HepG2 (cell line): Measurements from ENCODE around the gene SH3D21. TPM values are rescaled to one million over a fixed set of nuclear protein-coding genes. Genes with fewer than 3 reads are reported as not detected.
A peak's percentile ranks its signal among the peaks of the same experiment; 100 is the strongest.

Source experiments
- ATF1 ChIP-seq: IDR thresholded peaks from 2 replicates; pipeline ENCODE4 v1.6.1; 2016; ENCODE audit warnings: mild to moderate bottlenecking, control low read depth
- ATF7-NPFF ChIP-seq: sonication (generic); formaldehyde crosslinking; IDR thresholded peaks from 2 replicates; pipeline ENCODE4 v1.8.1; 2023; ENCODE audit warnings: mild to moderate bottlenecking, low read depth, missing genetic modification reagents, moderate library complexity
- HOXA7 ChIP-seq: sonication (generic); formaldehyde crosslinking; IDR thresholded peaks from 2 replicates; pipeline ENCODE4 v1.8.1; 2022; ENCODE audit warnings: mild to moderate bottlenecking, missing genetic modification reagents, moderate library complexity
- JUNB ChIP-seq: sonication (generic); formaldehyde crosslinking; IDR thresholded peaks from 2 replicates; pipeline ENCODE4 v1.8.0; 2022; ENCODE audit warnings: missing genetic modification reagents, mild to moderate bottlenecking, borderline replicate concordance
- MAF1 ChIP-seq: sonication (generic); formaldehyde crosslinking; IDR thresholded peaks from 2 replicates; pipeline ENCODE4 v1.5.0; 2020; ENCODE audit warnings: missing genetic modification reagents, borderline replicate concordance
- MATR3 ChIP-seq: sonication (generic); formaldehyde crosslinking; IDR thresholded peaks from 2 replicates; pipeline ENCODE4 v1.4.0; 2020; ENCODE audit warnings: missing genetic modification reagents
- NFIB ChIP-seq: sonication (generic); formaldehyde crosslinking; IDR thresholded peaks from 2 replicates; pipeline ENCODE4 v1.9.0; 2021; ENCODE audit warnings: missing genetic modification reagents, mild to moderate bottlenecking, borderline replicate concordance
- PLRG1 ChIP-seq: fragments of 450-650 bp; conservative IDR thresholded peaks from 2 replicates; pipeline ENCODE4 v1.6.1; 2016
- RBM39 ChIP-seq: fragments of 200-400 bp; formaldehyde crosslinking; IDR thresholded peaks from one replicate; pipeline ENCODE4 v1.6.1; 2018; ENCODE audit warnings: antibody characterized with exemption, mild to moderate bottlenecking, low read depth, low read length; ENCODE audit not compliant: poor library complexity, severe bottlenecking
- SP140L ChIP-seq: sonication (generic); formaldehyde crosslinking; IDR thresholded peaks from 2 replicates; pipeline ENCODE4 v1.4.0; 2020; ENCODE audit warnings: missing genetic modification reagents, borderline replicate concordance
- TRIM22 ChIP-seq: fragments of 450-650 bp; IDR thresholded peaks from 2 replicates; pipeline ENCODE4 v1.6.1; 2017
- ZGPAT ChIP-seq: IDR thresholded peaks from 2 replicates; pipeline ENCODE4 v1.6.1; 2016; ENCODE audit warnings: mild to moderate bottlenecking
- ZNF367 ChIP-seq: sonication (generic); formaldehyde crosslinking; IDR thresholded peaks from 2 replicates; pipeline ENCODE4 v1.4.0; 2020; ENCODE audit warnings: missing genetic modification reagents, borderline replicate concordance
- ZNF501 ChIP-seq: sonication (generic); formaldehyde crosslinking; IDR thresholded peaks from 2 replicates; pipeline ENCODE4 v1.5.1; 2020; ENCODE audit warnings: mild to moderate bottlenecking, moderate library complexity, missing genetic modification reagents
- ZNF574 ChIP-seq: sonication (generic); formaldehyde crosslinking; IDR thresholded peaks from 2 replicates; pipeline ENCODE4 v1.4.0; 2020; ENCODE audit warnings: missing genetic modification reagents
- ZNF780A ChIP-seq: sonication (generic); formaldehyde crosslinking; IDR thresholded peaks from 2 replicates; pipeline ENCODE4 v1.8.0; 2022; ENCODE audit warnings: mild to moderate bottlenecking, missing genetic modification reagents, moderate library complexity
- polyA plus RNA-seq, 8 experiments: library from polyadenylated mRNA; depleted of rRNA in 3 of 8; stranded (reverse) in 7 of 8; unstranded in 1 of 8; fragments of >200 nt; fragmentation: Illumina TruSeq in 4 of 8; extraction: Trizol in 4 of 8; gene quantifications; 2 replicates each; pipeline versions ENCODE4 v1.2.1 to v1.2.3, GENCODE V29; 2011 to 2016; ENCODE audit warnings: low read depth in 4 of 8, missing spikeins in 1 of 8, mixed read lengths in 1 of 8; ENCODE audit not compliant: insufficient read depth in 1 of 8
- total RNA-seq, 5 experiments: library from RNA; depleted of rRNA; stranded (reverse); fragments of >200 nt; fragmentation: Illumina TruSeq; extraction: Trizol; gene quantifications; 2 replicates each; pipeline ENCODE4 v1.2.3, GENCODE V29; 2016; ENCODE audit warnings: low read depth in 1 of 5
- TF ChIP-seq, protein P1 (sequence below): sonication (generic); formaldehyde crosslinking; IDR thresholded peaks from 2 replicates; pipeline ENCODE4 v1.9.0; 2021; ENCODE audit warnings: missing genetic modification reagents, mild to moderate bottlenecking, borderline replicate concordance
- TF ChIP-seq, protein P2 (sequence below): sonication (generic); formaldehyde crosslinking; IDR thresholded peaks from 2 replicates; pipeline ENCODE4 v1.9.0; 2022; ENCODE audit warnings: low read depth, missing genetic modification reagents
- TF ChIP-seq, protein P3 (sequence below): sonication (generic); formaldehyde crosslinking; IDR thresholded peaks from 2 replicates; pipeline ENCODE4 v1.8.1; 2023; ENCODE audit warnings: mild to moderate bottlenecking, missing genetic modification reagents

Gene SH3D21
- total and polyA plus RNA-seq, 2 of the 13 experiments (the other 11 are each of a cell fraction or from before 2014, with no cell fraction given): 5.1 to 8.6 TPM

- TF ChIP-seq ZGPAT: peak; percentile 82
- TF ChIP-seq ZNF574 (CRISPR knock-in tag): peak; percentile 80
- no peak for TF ChIP-seq SP140L (CRISPR knock-in tag)
- TF ChIP-seq ATF7-NPFF (CRISPR knock-in tag): no peak; the same call in 1 of the 2 replicates
- TF ChIP-seq ZNF501: 0 out of 2 replicates have a peak, but pooled peaks have one; percentile 17
- TF ChIP-seq MATR3: no peak
- TF ChIP-seq ZNF780A (CRISPR knock-in tag): no peak
- TF ChIP-seq MAF1 (CRISPR knock-in tag): no peak
- TF ChIP-seq, protein P1, sequence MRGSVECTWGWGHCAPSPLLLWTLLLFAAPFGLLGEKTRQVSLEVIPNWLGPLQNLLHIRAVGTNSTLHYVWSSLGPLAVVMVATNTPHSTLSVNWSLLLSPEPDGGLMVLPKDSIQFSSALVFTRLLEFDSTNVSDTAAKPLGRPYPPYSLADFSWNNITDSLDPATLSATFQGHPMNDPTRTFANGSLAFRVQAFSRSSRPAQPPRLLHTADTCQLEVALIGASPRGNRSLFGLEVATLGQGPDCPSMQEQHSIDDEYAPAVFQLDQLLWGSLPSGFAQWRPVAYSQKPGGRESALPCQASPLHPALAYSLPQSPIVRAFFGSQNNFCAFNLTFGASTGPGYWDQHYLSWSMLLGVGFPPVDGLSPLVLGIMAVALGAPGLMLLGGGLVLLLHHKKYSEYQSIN (CRISPR knock-in tag): no peak
- TF ChIP-seq PLRG1: no peak
- no peak for TF ChIP-seq TRIM22
- TF ChIP-seq RBM39: peak; percentile 59
- TF ChIP-seq NFIB (CRISPR knock-in tag): no peak
- TF ChIP-seq, protein P2, sequence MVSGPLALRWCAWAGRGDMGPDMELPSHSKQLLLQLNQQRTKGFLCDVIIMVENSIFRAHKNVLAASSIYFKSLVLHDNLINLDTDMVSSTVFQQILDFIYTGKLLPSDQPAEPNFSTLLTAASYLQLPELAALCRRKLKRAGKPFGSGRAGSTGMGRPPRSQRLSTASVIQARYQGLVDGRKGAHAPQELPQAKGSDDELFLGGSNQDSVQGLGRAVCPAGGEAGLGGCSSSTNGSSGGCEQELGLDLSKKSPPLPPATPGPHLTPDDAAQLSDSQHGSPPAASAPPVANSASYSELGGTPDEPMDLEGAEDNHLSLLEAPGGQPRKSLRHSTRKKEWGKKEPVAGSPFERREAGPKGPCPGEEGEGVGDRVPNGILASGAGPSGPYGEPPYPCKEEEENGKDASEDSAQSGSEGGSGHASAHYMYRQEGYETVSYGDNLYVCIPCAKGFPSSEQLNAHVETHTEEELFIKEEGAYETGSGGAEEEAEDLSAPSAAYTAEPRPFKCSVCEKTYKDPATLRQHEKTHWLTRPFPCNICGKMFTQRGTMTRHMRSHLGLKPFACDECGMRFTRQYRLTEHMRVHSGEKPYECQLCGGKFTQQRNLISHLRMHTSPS (CRISPR knock-in tag): no peak
- TF ChIP-seq JUNB (CRISPR knock-in tag): no peak
- TF ChIP-seq ATF1: no peak
- TF ChIP-seq, protein P3, sequence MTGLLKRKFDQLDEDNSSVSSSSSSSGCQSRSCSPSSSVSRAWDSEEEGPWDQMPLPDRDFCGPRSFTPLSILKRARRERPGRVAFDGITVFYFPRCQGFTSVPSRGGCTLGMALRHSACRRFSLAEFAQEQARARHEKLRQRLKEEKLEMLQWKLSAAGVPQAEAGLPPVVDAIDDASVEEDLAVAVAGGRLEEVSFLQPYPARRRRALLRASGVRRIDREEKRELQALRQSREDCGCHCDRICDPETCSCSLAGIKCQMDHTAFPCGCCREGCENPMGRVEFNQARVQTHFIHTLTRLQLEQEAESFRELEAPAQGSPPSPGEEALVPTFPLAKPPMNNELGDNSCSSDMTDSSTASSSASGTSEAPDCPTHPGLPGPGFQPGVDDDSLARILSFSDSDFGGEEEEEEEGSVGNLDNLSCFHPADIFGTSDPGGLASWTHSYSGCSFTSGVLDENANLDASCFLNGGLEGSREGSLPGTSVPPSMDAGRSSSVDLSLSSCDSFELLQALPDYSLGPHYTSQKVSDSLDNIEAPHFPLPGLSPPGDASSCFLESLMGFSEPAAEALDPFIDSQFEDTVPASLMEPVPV (CRISPR knock-in tag): peak; percentile 54; the same call in 1 of the 2 replicates
- TF ChIP-seq ZNF367 (CRISPR knock-in tag): no peak
- TF ChIP-seq HOXA7 (CRISPR knock-in tag): no peak
These were observed 17.6 kb downstream of the SH3D21 start, which contains the start of gene EVA1B (continued) for GRCh38 chr1:36323636-36324352.
